Esophagus squamous epithelium (tissue), 4 donors: ENCODE data around the gene SRGN.

ENCODE experiments used
- POLR2A ChIP-seq, 4 donors: fragments of 450-650 bp; IDR thresholded peaks; one replicate each; pipeline ENCODE4 v1.6.1; 2017; ENCODE audit warnings: antibody characterized with exemption in 4 of 4, mild to moderate bottlenecking in 4 of 4, moderate library complexity in 3 of 4
- TF ChIP-seq, protein P1 (sequence below), 6 experiments: fragments of 450-650 bp in 4 of 6; fragments of 200-600 bp in 2 of 6; sonication (generic) in 2 of 6; IDR thresholded peaks; one replicate each; pipeline ENCODE4 v1.5.1; 2016 to 2019; ENCODE audit warnings: antibody characterized with exemption in 6 of 6, mild to moderate bottlenecking in 4 of 6, moderate library complexity in 4 of 6

GRCh38 chr10:69088471-69088769 lies 517 bp downstream of the SRGN start:
- TF ChIP-seq, protein P1, sequence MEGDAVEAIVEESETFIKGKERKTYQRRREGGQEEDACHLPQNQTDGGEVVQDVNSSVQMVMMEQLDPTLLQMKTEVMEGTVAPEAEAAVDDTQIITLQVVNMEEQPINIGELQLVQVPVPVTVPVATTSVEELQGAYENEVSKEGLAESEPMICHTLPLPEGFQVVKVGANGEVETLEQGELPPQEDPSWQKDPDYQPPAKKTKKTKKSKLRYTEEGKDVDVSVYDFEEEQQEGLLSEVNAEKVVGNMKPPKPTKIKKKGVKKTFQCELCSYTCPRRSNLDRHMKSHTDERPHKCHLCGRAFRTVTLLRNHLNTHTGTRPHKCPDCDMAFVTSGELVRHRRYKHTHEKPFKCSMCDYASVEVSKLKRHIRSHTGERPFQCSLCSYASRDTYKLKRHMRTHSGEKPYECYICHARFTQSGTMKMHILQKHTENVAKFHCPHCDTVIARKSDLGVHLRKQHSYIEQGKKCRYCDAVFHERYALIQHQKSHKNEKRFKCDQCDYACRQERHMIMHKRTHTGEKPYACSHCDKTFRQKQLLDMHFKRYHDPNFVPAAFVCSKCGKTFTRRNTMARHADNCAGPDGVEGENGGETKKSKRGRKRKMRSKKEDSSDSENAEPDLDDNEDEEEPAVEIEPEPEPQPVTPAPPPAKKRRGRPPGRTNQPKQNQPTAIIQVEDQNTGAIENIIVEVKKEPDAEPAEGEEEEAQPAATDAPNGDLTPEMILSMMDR (IDR thresholded peaks at IDR 0.05): no peak
- TF ChIP-seq POLR2A (IDR thresholded peaks at IDR 0.05): no peak
